GM21786 (cell line): Measurements from ENCODE around the gene CDH23.
A peak's percentile ranks its signal among the peaks of the same experiment; 100 is the strongest.

Experiments used
- ATAC-seq: cut with Tn5 transposase; IDR thresholded peaks from one replicate; pipeline ENCODE4 v1.9.1; 2021; ENCODE audit not compliant: unreplicated experiment

Gene CDH23

GRCh38 chr10:71727738-71728737, 331.3 kb downstream of the CDH23 start:
- ATAC-seq, result peak; percentile 63

GRCh38 chr10:71729161-71729636, 332.5 kb downstream of the CDH23 start:
- ATAC-seq, result no peak

- no peak for ATAC-seq
Measured at GRCh38 chr10:71731791-71732190, 335.1 kb downstream of the CDH23 start.

GRCh38 chr10:71734797-71735196, 338.1 kb downstream of the CDH23 start:
- ATAC-seq, result no peak

- ATAC-seq, result no peak
Measured at GRCh38 chr10:71735709-71736569, 339.2 kb downstream of the CDH23 start.

- ATAC-seq, result no peak
Measured at GRCh38 chr10:71736570-71736952, 339.8 kb downstream of the CDH23 start.

GRCh38 chr10:71737001-71737833, 340.5 kb downstream of the CDH23 start:
- ATAC-seq, result no peak

GRCh38 chr10:71737834-71738197, 341.1 kb downstream of the CDH23 start:
- no peak for ATAC-seq

- ATAC-seq, result no peak
Measured at GRCh38 chr10:71739358-71739900, 342.7 kb downstream of the CDH23 start.

- ATAC-seq, result no peak
Measured at GRCh38 chr10:71740069-71740653, 343.4 kb downstream of the CDH23 start.

GRCh38 chr10:71741029-71741428, 344.3 kb downstream of the CDH23 start:
- no peak for ATAC-seq

GRCh38 chr10:71741671-71742070, 345.0 kb downstream of the CDH23 start:
- ATAC-seq, result no peak

- ATAC-seq, result no peak
Measured at GRCh38 chr10:71742301-71743088, 345.8 kb downstream of the CDH23 start.

- ATAC-seq, result no peak
Measured at GRCh38 chr10:71743089-71743838, 346.5 kb downstream of the CDH23 start.

GRCh38 chr10:71743866-71744265, 347.1 kb downstream of the CDH23 start:
- ATAC-seq, result no peak

- ATAC-seq, result no peak
Measured at GRCh38 chr10:71744897-71745663, 348.4 kb downstream of the CDH23 start.

GRCh38 chr10:71745664-71746250, 349.0 kb downstream of the CDH23 start:
- ATAC-seq, result no peak
